ENCODE data around the gene PARP16. TPM values are rescaled to one million over a fixed set of nuclear protein-coding genes. Genes with fewer than 3 reads are reported as not detected.
"Not testable (repeated sequence)": the region's sequence is repeated elsewhere in the genome, so short reads cannot be mapped to it uniquely, and the experiment has no call there.

The PARP16 gene
- total RNA-seq, 2 experiments from 2014 or later: 17.9 to 20.1 TPM

- DNase-seq (no peak), ATAC-seq (no peak)
- CTCF ChIA-PET: no interaction called here
- H3K36me3 Mint-ChIP-seq (ENCODE audit: low read depth): no peaks in the 10 kb centered on the region
- no peak overlapping the region for H3K27ac Mint-ChIP-seq
- H3K9me3 Mint-ChIP-seq (ENCODE audit: low read depth): no peaks in the 10 kb centered on the region
- peaks cover 3% of the 10 kb centered on the region for H3K4me1 Mint-ChIP-seq
- H3K27me3 Mint-ChIP-seq: no peaks in the 10 kb centered on the region
- POLR2A ChIA-PET: interaction anchor here (0.6 kb wide), 1 partner anchor 15 kb away, joined by 3 read pairs; no protein-coding TSS in a partner anchor
- intact Hi-C loops (cut with DNase I, micrococcal nuclease): no loop called here
- H3K4me3 Mint-ChIP-seq: no peak overlapping the region
These were observed 55.4 kb downstream of the PARP16 start for GRCh38 chr15:65231306-65231705.

GRCh38 chr15:65226901-65227300, 59.8 kb downstream of the PARP16 start:
- intact Hi-C loops (cut with DNase I, micrococcal nuclease); H3K27me3 Mint-ChIP-seq; CTCF ChIA-PET; H3K27ac Mint-ChIP-seq; H3K9me3 Mint-ChIP-seq (ENCODE audit: low read depth); H3K4me3 Mint-ChIP-seq; H3K36me3 Mint-ChIP-seq (ENCODE audit: low read depth); DNase-seq; ATAC-seq; H3K4me1 Mint-ChIP-seq; POLR2A ChIA-PET: not testable (repeated sequence)

- intact Hi-C loops (cut with DNase I, micrococcal nuclease): no loop called here
- Mint-ChIP-seq H3K36me3 (ENCODE audit: low read depth) (no peaks in the 10 kb centered on the region), H3K9me3 (ENCODE audit: low read depth) (no peaks in the 10 kb centered on the region), H3K27ac (no peak overlapping the region), H3K4me1 (peaks cover under 1% of the 10 kb centered on the region), H3K4me3 (no peak overlapping the region), H3K27me3 (no peaks in the 10 kb centered on the region)
- no peak for DNase-seq
- CTCF ChIA-PET: no interaction called here
- no peak for ATAC-seq
- POLR2A ChIA-PET: no interaction called here
These were observed 60.5 kb downstream of the PARP16 start for GRCh38 chr15:65226221-65226620.

- intact Hi-C loops (cut with DNase I, micrococcal nuclease): no loop called here
- H3K9me3 Mint-ChIP-seq (ENCODE audit: low read depth): no peaks in the 10 kb centered on the region
- ChIA-PET CTCF (interaction anchor here (1.0 kb wide), 1 partner anchor 26 kb away, joined by 3 read pairs; no protein-coding TSS in a partner anchor), POLR2A (no interaction called here)
- H3K36me3 Mint-ChIP-seq (ENCODE audit: low read depth): no peaks in the 10 kb centered on the region
- H3K27ac Mint-ChIP-seq: no peak overlapping the region
- DNase-seq: no peak
- H3K27me3 Mint-ChIP-seq: no peaks in the 10 kb centered on the region
- H3K4me1 Mint-ChIP-seq: peaks cover 4% of the 10 kb centered on the region
- no peak for ATAC-seq
- H3K4me3 Mint-ChIP-seq: no peak overlapping the region
These were observed 62.7 kb downstream of the PARP16 start for GRCh38 chr15:65223996-65224395.

- peaks cover 11% of the 10 kb centered on the region for H3K4me1 Mint-ChIP-seq
- CTCF ChIA-PET: interaction anchor here (0.9 to 1.0 kb wide), 2 partner anchors 13 to 64 kb away, joined by 4 to 5 read pairs; no protein-coding TSS in a partner anchor
- POLR2A ChIA-PET: no interaction called here
These were observed 63.8 kb downstream of the PARP16 start for GRCh38 chr15:65222891-65223290.

DNA sequence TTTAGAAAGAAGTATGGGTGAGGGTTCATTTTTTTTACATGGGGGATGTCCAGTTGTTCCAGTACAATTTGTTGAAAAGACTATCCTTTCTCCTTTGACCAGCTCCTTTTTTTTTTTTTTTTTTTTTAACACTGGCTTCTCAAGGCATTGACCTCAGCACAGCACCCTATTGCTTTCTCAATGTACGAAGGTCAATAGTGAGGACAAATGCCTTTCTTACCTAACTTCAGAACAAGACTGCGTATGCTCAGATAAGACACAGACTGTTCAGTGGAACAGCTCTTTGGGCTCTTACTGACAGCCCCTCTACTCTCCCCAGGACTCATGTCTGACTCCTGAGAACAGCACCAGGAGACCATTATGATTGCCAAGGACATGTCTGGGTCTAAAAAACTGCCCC, 65.0 kb downstream of the PARP16 start:
- DNase-seq (no peak), ATAC-seq (no peak)
- Mint-ChIP-seq H3K27ac (no peak overlapping the region), H3K27me3 (no peaks in the 10 kb centered on the region), H3K4me1 (peaks cover 14% of the 10 kb centered on the region), H3K36me3 (ENCODE audit: low read depth) (no peaks in the 10 kb centered on the region), H3K4me3 (no peak overlapping the region), H3K9me3 (ENCODE audit: low read depth) (no peaks in the 10 kb centered on the region)
- POLR2A ChIA-PET: interaction anchor here (0.7 kb wide), 1 partner anchor 27 kb away, joined by 3 read pairs; no protein-coding TSS in a partner anchor
- intact Hi-C loops (cut with DNase I, micrococcal nuclease): no loop called here
- CTCF ChIA-PET: interaction anchor here (0.5 to 0.6 kb wide), 2 partner anchors 49 to 535 kb away, joined by 3 read pairs; no protein-coding TSS in a partner anchor

More at GRCh38 chr15:65222891-65223290, 63.8 kb downstream of the PARP16 start:
- ATAC-seq: no peak
- no peak overlapping the region for H3K4me3 Mint-ChIP-seq
- H3K9me3 Mint-ChIP-seq (ENCODE audit: low read depth): no peaks in the 10 kb centered on the region
- no peak for DNase-seq
- H3K27ac Mint-ChIP-seq: no peak overlapping the region
- H3K36me3 Mint-ChIP-seq (ENCODE audit: low read depth): no peaks in the 10 kb centered on the region
- intact Hi-C loops (cut with DNase I, micrococcal nuclease): no loop called here
- no peaks in the 10 kb centered on the region for H3K27me3 Mint-ChIP-seq

- Mint-ChIP-seq H3K4me3 (no peak overlapping the region), H3K27me3 (no peaks in the 10 kb centered on the region), H3K27ac (no peak overlapping the region), H3K4me1 (peaks cover 14% of the 10 kb centered on the region), H3K36me3 (ENCODE audit: low read depth) (no peaks in the 10 kb centered on the region), H3K9me3 (ENCODE audit: low read depth) (no peaks in the 10 kb centered on the region)
- ATAC-seq (no peak), DNase-seq (no peak)
- intact Hi-C loops (cut with DNase I, micrococcal nuclease): no loop called here
- POLR2A ChIA-PET: no interaction called here
- CTCF ChIA-PET: no interaction called here
These were observed 67.5 kb downstream of the PARP16 start for GRCh38 chr15:65219137-65219536.

- no peak for DNase-seq
- H3K27ac Mint-ChIP-seq: no peak overlapping the region
- peaks cover 14% of the 10 kb centered on the region for H3K4me1 Mint-ChIP-seq
- H3K36me3 Mint-ChIP-seq (ENCODE audit: low read depth): no peaks in the 10 kb centered on the region
- ATAC-seq: peak; percentile 28
- H3K27me3 Mint-ChIP-seq: no peaks in the 10 kb centered on the region
- POLR2A ChIA-PET: no interaction called here
- intact Hi-C loops (cut with DNase I, micrococcal nuclease): no loop called here
- no peaks in the 10 kb centered on the region for H3K9me3 Mint-ChIP-seq (ENCODE audit: low read depth)
- no peak overlapping the region for H3K4me3 Mint-ChIP-seq
- CTCF ChIA-PET: interaction anchor here (0.5 to 3.1 kb wide), 3 partner anchors 53 to 72 kb away, joined by 3 to 12 read pairs (median 3); no protein-coding TSS in a partner anchor
These were observed 68.9 kb downstream of the PARP16 start for GRCh38 chr15:65217526-65218482.

GRCh38 chr15:65215496-65215895, 71.2 kb downstream of the PARP16 start:
- intact Hi-C loops (cut with DNase I, micrococcal nuclease): no loop called here
- DNase-seq (no peak), ATAC-seq (no peak)
- Mint-ChIP-seq H3K27ac (no peak overlapping the region), H3K9me3 (ENCODE audit: low read depth) (no peaks in the 10 kb centered on the region), H3K4me3 (no peak overlapping the region), H3K27me3 (no peaks in the 10 kb centered on the region), H3K36me3 (ENCODE audit: low read depth) (no peaks in the 10 kb centered on the region), H3K4me1 (peaks cover 17% of the 10 kb centered on the region)
- CTCF ChIA-PET: interaction anchor here (0.6 to 3.1 kb wide), 5 partner anchors 10 to 312 kb away, joined by 3 to 12 read pairs (median 3); no protein-coding TSS in a partner anchor
- POLR2A ChIA-PET: interaction anchor here (0.7 to 1.3 kb wide), 2 partner anchors 71 to 819 kb away, joined by 3 read pairs; partner anchors contain the start of gene PARP16

- ATAC-seq (no peak), DNase-seq (no peak)
- Mint-ChIP-seq H3K9me3 (ENCODE audit: low read depth) (no peaks in the 10 kb centered on the region), H3K27ac (no peak overlapping the region), H3K27me3 (no peaks in the 10 kb centered on the region), H3K4me3 (no peak overlapping the region), H3K36me3 (ENCODE audit: low read depth) (no peaks in the 10 kb centered on the region), H3K4me1 (peaks cover 13% of the 10 kb centered on the region)
- POLR2A ChIA-PET: no interaction called here
- intact Hi-C loops (cut with DNase I, micrococcal nuclease): loop anchor here in 1 of 2 experiments (5.0 kb wide), 1 partner anchor 58 kb away; no protein-coding TSS in a partner anchor
- CTCF ChIA-PET: no interaction called here
These were observed 72.7 kb downstream of the PARP16 start for GRCh38 chr15:65214010-65214409.

- H3K4me1 Mint-ChIP-seq: peaks cover 6% of the 10 kb centered on the region
- no peaks in the 10 kb centered on the region for H3K36me3 Mint-ChIP-seq (ENCODE audit: low read depth)
- no peaks in the 10 kb centered on the region for H3K9me3 Mint-ChIP-seq (ENCODE audit: low read depth)
- no peak overlapping the region for H3K4me3 Mint-ChIP-seq
- DNase-seq (no peak), ATAC-seq (no peak)
- H3K27me3 Mint-ChIP-seq: no peaks in the 10 kb centered on the region
- intact Hi-C loops (cut with DNase I, micrococcal nuclease): loop anchor here in 1 of 2 experiments (5.0 kb wide), 1 partner anchor 59 kb away; no protein-coding TSS in a partner anchor
- H3K27ac Mint-ChIP-seq: no peak overlapping the region
- ChIA-PET POLR2A (no interaction called here), CTCF (no interaction called here)
These were observed 73.4 kb downstream of the PARP16 start for GRCh38 chr15:65213241-65213640.

Data from activated CD4-positive, alpha-beta T cell treated with anti-CD3 and anti-CD28 coated beads for 36 hours (primary cell).